ENCODE data around the gene MS4A4E.

GRCh38 chr11:60281485-60281884, 38.5 kb upstream of the MS4A4E start:
- TF ChIP-seq ZNF785 (tag by site-specific recombination; IDR thresholded peaks at IDR 0.05) (no peak), ZNF362 (tag by site-specific recombination; IDR thresholded peaks at IDR 0.05) (no peak), ZFP3 (tag by site-specific recombination; IDR thresholded peaks at IDR 0.05; ENCODE audit: low read depth) (no peak), ZBTB8A (tag by site-specific recombination; IDR thresholded peaks at IDR 0.05) (no peak), ZNF274 (IDR thresholded peaks at IDR 0.05; ENCODE audit: low read length) (no peak), ZNF274 (tag by site-specific recombination; IDR thresholded peaks at IDR 0.05; ENCODE audit: borderline replicate concordance) (no peak), YY1 (tag by site-specific recombination; IDR thresholded peaks at IDR 0.05) (no peak), ZBTB48 (tag by site-specific recombination; IDR thresholded peaks at IDR 0.05) (no peak), GLI4 (tag by site-specific recombination; IDR thresholded peaks at IDR 0.05) (no peak), ZNF169 (tag by site-specific recombination; IDR thresholded peaks at IDR 0.05) (no peak), PRDM10 (tag by site-specific recombination; IDR thresholded peaks at IDR 0.05) (no peak)
- TF ChIP-seq, protein P1, sequence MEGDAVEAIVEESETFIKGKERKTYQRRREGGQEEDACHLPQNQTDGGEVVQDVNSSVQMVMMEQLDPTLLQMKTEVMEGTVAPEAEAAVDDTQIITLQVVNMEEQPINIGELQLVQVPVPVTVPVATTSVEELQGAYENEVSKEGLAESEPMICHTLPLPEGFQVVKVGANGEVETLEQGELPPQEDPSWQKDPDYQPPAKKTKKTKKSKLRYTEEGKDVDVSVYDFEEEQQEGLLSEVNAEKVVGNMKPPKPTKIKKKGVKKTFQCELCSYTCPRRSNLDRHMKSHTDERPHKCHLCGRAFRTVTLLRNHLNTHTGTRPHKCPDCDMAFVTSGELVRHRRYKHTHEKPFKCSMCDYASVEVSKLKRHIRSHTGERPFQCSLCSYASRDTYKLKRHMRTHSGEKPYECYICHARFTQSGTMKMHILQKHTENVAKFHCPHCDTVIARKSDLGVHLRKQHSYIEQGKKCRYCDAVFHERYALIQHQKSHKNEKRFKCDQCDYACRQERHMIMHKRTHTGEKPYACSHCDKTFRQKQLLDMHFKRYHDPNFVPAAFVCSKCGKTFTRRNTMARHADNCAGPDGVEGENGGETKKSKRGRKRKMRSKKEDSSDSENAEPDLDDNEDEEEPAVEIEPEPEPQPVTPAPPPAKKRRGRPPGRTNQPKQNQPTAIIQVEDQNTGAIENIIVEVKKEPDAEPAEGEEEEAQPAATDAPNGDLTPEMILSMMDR (tag by site-specific recombination; IDR thresholded peaks at IDR 0.05): no peak

Measured in HEK293 (cell line).